Upper lobe of left lung (tissue), 4 donors: Measurements from ENCODE around the gene GPR52.

Source experiments
- CTCF ChIP-seq, 6 experiments: fragments of 450-650 bp in 4 of 6; fragments of 200-600 bp in 2 of 6; sonication (generic) in 2 of 6; IDR thresholded peaks; one replicate each; pipeline ENCODE4 v1.5.1; 2016 to 2019; ENCODE audit warnings: antibody characterized with exemption in 6 of 6
- POLR2AphosphoS5 ChIP-seq, 2 donors: sonication (generic); formaldehyde crosslinking; IDR thresholded peaks; one replicate each; pipeline ENCODE4 v1.5.1; 2017; ENCODE audit warnings: antibody characterized with exemption in 2 of 2

GRCh38 chr1:174497478-174497877, 49.7 kb downstream of the GPR52 start:
- TF ChIP-seq CTCF (IDR thresholded peaks at IDR 0.05) (no peak), POLR2AphosphoS5 (IDR thresholded peaks at IDR 0.05) (no peak)
